ENCODE results near the gene GPR89A.

The GPR89A gene

GRCh38 chr1:145705622-145706021, 97.8 kb downstream of the GPR89A start:
- H3K27ac ChIP-seq (ENCODE audit: low read length), result no peak overlapping the region
- H3K4me1 ChIP-seq (ENCODE audit: insufficient read depth, low read length), result no peaks in the 10 kb centered on the region

GRCh38 chr1:145706086-145706664, 98.4 kb downstream of the GPR89A start:
- H3K36me3 ChIP-seq (ENCODE audit: insufficient read depth, low read length), result no peaks in the 10 kb centered on the region
- H3K27me3 ChIP-seq (ENCODE audit: insufficient read depth, low read length, poor library complexity), result peaks cover 3% of the 10 kb centered on the region
- no peaks in the 10 kb centered on the region for H3K9me3 ChIP-seq (ENCODE audit: insufficient read depth, low read length, severe bottlenecking)
- no peak overlapping the region for H3K27ac ChIP-seq (ENCODE audit: low read length)
- H4K20me1 ChIP-seq (ENCODE audit: insufficient read depth, low read length), result no peaks in the 10 kb centered on the region
- no peak overlapping the region for H3K4me3 ChIP-seq (ENCODE audit: low read depth in 1 of 2, low read length in 2 of 2)
- no peak overlapping the region for H3K9ac ChIP-seq (ENCODE audit: low read depth, low read length)
- TF ChIP-seq EZH2 (IDR thresholded peaks at IDR 0.05; ENCODE audit: borderline replicate concordance, low read depth, low read length, severe bottlenecking), result no peak
- no peak overlapping the region for H2AFZ ChIP-seq (ENCODE audit: low read depth, low read length)
- no peaks in the 10 kb centered on the region for H3K4me1 ChIP-seq (ENCODE audit: insufficient read depth, low read length)
- ATAC-seq (ENCODE audit: insufficient read depth, low read depth) (no peak), DNase-seq (no peak)
- no peak overlapping the region for H3K4me2 ChIP-seq (ENCODE audit: insufficient read depth, low read length)
- no peaks in the 10 kb centered on the region for H3K79me2 ChIP-seq (ENCODE audit: insufficient read depth, low read length)

More at GRCh38 chr1:145705622-145706021, 97.8 kb downstream of the GPR89A start:
- Histone ChIP-seq H4K20me1 (ENCODE audit: insufficient read depth, low read length) (no peaks in the 10 kb centered on the region), H3K36me3 (ENCODE audit: insufficient read depth, low read length) (no peaks in the 10 kb centered on the region), H3K79me2 (ENCODE audit: insufficient read depth, low read length) (no peaks in the 10 kb centered on the region), H3K9me3 (ENCODE audit: insufficient read depth, low read length, severe bottlenecking) (no peaks in the 10 kb centered on the region), H2AFZ (ENCODE audit: low read depth, low read length) (no peak overlapping the region), H3K27me3 (ENCODE audit: insufficient read depth, low read length, poor library complexity) (peaks cover 3% of the 10 kb centered on the region), H3K4me3 (ENCODE audit: low read depth in 1 of 2, low read length in 2 of 2) (no peak overlapping the region), H3K4me2 (ENCODE audit: insufficient read depth, low read length) (no peak overlapping the region), H3K9ac (ENCODE audit: low read depth, low read length) (no peak overlapping the region)
- DNase-seq (no peak), ATAC-seq (ENCODE audit: insufficient read depth, low read depth) (no peak)
- no peak for TF ChIP-seq CTCF (IDR thresholded peaks at IDR 0.05; ENCODE audit: borderline replicate concordance, extremely low read depth, low read length, poor library complexity, severe bottlenecking)
- TF ChIP-seq EZH2 (IDR thresholded peaks at IDR 0.05; ENCODE audit: borderline replicate concordance, low read depth, low read length, severe bottlenecking), result no peak

- no peak within 1 kb of the TSS for H3K4me2 ChIP-seq (ENCODE audit: insufficient read depth, low read length)
These were observed 99.5 kb downstream of the GPR89A start, which contains the start of gene PDZK1 for GRCh38 chr1:145707183-145707867. Gene PDZK1, minus strand, starts transcription at chr1:145707368. Its CDS starts 19,347 bp downstream, at chr1:145688021.

More at GRCh38 chr1:145707183-145707867, 99.5 kb downstream of the GPR89A start, which contains the start of gene PDZK1:
- H3K36me3 ChIP-seq (ENCODE audit: insufficient read depth, low read length), result no peaks in the 10 kb centered on the region
- no peak within 1 kb of the TSS for H2AFZ ChIP-seq (ENCODE audit: low read depth, low read length)
- ATAC-seq (ENCODE audit: insufficient read depth, low read depth) (no peak), DNase-seq (no peak)
- no peaks in the 10 kb centered on the region for H3K9me3 ChIP-seq (ENCODE audit: insufficient read depth, low read length, severe bottlenecking)
- no peak within 1 kb of the TSS for H3K9ac ChIP-seq (ENCODE audit: low read depth, low read length)
- H3K27me3 ChIP-seq (ENCODE audit: insufficient read depth, low read length, poor library complexity), result no peaks in the 10 kb centered on the region
- no peak within 1 kb of the TSS for H3K27ac ChIP-seq (ENCODE audit: low read length)
- H4K20me1 ChIP-seq (ENCODE audit: insufficient read depth, low read length), result no peaks in the 10 kb centered on the region
- H3K79me2 ChIP-seq (ENCODE audit: insufficient read depth, low read length), result no peaks in the 10 kb centered on the region
- TF ChIP-seq CTCF (IDR thresholded peaks at IDR 0.05; ENCODE audit: borderline replicate concordance, extremely low read depth, low read length, poor library complexity, severe bottlenecking) (no peak), EZH2 (IDR thresholded peaks at IDR 0.05; ENCODE audit: borderline replicate concordance, low read depth, low read length, severe bottlenecking) (no peak)
- no peak within 1 kb of the TSS for H3K4me3 ChIP-seq (ENCODE audit: low read depth in 1 of 2, low read length in 2 of 2)
- no peaks in the 10 kb centered on the region for H3K4me1 ChIP-seq (ENCODE audit: insufficient read depth, low read length)

All from DND-41 (cell line).